Measurements from ENCODE around the gene PRCC.

DNA sequence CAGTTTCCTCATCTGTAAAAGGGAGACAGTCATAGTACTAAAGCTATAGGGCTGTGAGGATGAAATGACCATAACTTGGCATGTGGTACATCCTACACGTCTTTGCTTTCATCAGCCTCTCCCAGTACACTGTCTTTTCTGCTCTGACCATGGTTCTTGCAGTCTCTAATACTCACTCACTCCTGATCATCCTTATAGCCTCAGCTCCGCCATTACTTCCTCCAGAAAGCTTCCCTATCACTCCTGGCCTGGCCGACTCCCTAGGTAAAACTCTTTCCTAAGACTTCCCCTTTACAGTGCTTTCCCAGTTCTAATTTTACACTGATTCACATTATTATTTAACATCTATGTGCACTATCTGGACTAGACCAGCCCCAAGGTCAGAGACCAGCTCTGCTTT is 21.5 kb upstream of the PRCC start:
- TF ChIP-seq ZNF274 (IDR thresholded peaks at IDR 0.05; ENCODE audit: low read depth, low read length) (no peak), YY1 (IDR thresholded peaks at IDR 0.05; ENCODE audit: insufficient read depth, insufficient read length) (no peak)
